Stimulated activated CD8-positive, alpha-beta memory T cell treated with anti-CD3 and anti-CD28 coated beads, Interleukin-15, amount 100 ng/mL, for 48 hours (primary cell): Measurements from ENCODE around the gene SDK1.

Experiments
- DNase-seq, 2 donors: peaks; one replicate each; pipeline ENCODE4 v3.0.0-alpha.2; 2020; ENCODE audit warnings: low read depth in 2 of 2

The SDK1 gene

GRCh38 chr7:4269746-4270145 lies 968.7 kb downstream of the SDK1 start:
- DNase-seq: no peak

GRCh38 chr7:4270268-4270667 lies 969.2 kb downstream of the SDK1 start:
- no peak for DNase-seq

- no peak for DNase-seq
These were observed 970.1 kb downstream of the SDK1 start for GRCh38 chr7:4270941-4271715.

- no peak for DNase-seq
These were observed 970.6 kb downstream of the SDK1 start for GRCh38 chr7:4271716-4272015.

- no peak for DNase-seq
These were observed 971.1 kb downstream of the SDK1 start for GRCh38 chr7:4272141-4272540.

GRCh38 chr7:4273566-4274230 lies 972.6 kb downstream of the SDK1 start:
- no peak for DNase-seq

- DNase-seq: no peak
These were observed 973.2 kb downstream of the SDK1 start for GRCh38 chr7:4274286-4274685.

GRCh38 chr7:4277936-4278335 lies 976.9 kb downstream of the SDK1 start:
- no peak for DNase-seq

- no peak for DNase-seq
These were observed 978.2 kb downstream of the SDK1 start for GRCh38 chr7:4279216-4279615.

- no peak for DNase-seq
These were observed 980.4 kb downstream of the SDK1 start for GRCh38 chr7:4281231-4281993.

- no peak for DNase-seq
These were observed 981.6 kb downstream of the SDK1 start for GRCh38 chr7:4282434-4283223.

- DNase-seq: no peak
These were observed 985.3 kb downstream of the SDK1 start for GRCh38 chr7:4286351-4286750.

GRCh38 chr7:4288791-4289394 lies 987.8 kb downstream of the SDK1 start:
- DNase-seq: no peak

- DNase-seq: no peak
These were observed 996.3 kb downstream of the SDK1 start for GRCh38 chr7:4297165-4297917.

GRCh38 chr7:4297918-4298219 lies 996.8 kb downstream of the SDK1 start:
- no peak for DNase-seq

GRCh38 chr7:4299431-4299830 lies 998.4 kb downstream of the SDK1 start:
- DNase-seq: no peak

- no peak for DNase-seq
These were observed 1001.3 kb downstream of the SDK1 start for GRCh38 chr7:4302203-4302905.

- no peak for DNase-seq
These were observed 1006.5 kb downstream of the SDK1 start for GRCh38 chr7:4307316-4308204.

- DNase-seq: no peak
These were observed 1007.1 kb downstream of the SDK1 start for GRCh38 chr7:4308205-4308590.
